Measurements from ENCODE around the gene TIMM22.

- no peak for TF ChIP-seq CTCF (IDR thresholded peaks at IDR 0.05 in 8 of 11, conservative IDR thresholded peaks at IDR 0.05 in 3 of 11)
- TF ChIP-seq POLR2AphosphoS5 (IDR thresholded peaks at IDR 0.05): no peak
Observed at GRCh38 chr17:948284-948852, 48.6 kb upstream of the TIMM22 start.
